Trophoblast cell (in vitro differentiated cells and primary cell): ENCODE data around the gene SEC11C.
"Not testable (repeated sequence)": the region's sequence is repeated elsewhere in the genome, so short reads cannot be mapped to it uniquely, and the experiment has no call there.

Source experiments
- DNase-seq, 2 donors: peaks; one replicate each; pipeline ENCODE4 v3.0.0-alpha.2; 2016
- H2AFZ ChIP-seq: 2 replicates; pipeline ENCODE4 v1.6.1; 2013; ENCODE audit warnings: low read length, moderate library complexity, mild to moderate bottlenecking; ENCODE audit not compliant: insufficient read depth, poor library complexity
- H2AK5ac ChIP-seq: 2 replicates; pipeline ENCODE4 v1.6.1; 2013; ENCODE audit warnings: mild to moderate bottlenecking, low read length
- H2BK120ac ChIP-seq: 2 replicates; pipeline ENCODE4 v1.6.1; 2013; ENCODE audit warnings: low read length, mild to moderate bottlenecking, moderate library complexity; ENCODE audit not compliant: insufficient read depth, poor library complexity
- H2BK12ac ChIP-seq: 2 replicates; pipeline ENCODE4 v1.6.1; 2013; ENCODE audit warnings: mild to moderate bottlenecking, low read length, moderate library complexity
- H2BK5ac ChIP-seq: 2 replicates; pipeline ENCODE4 v1.6.1; 2013; ENCODE audit warnings: low read length, low read depth, moderate library complexity, mild to moderate bottlenecking; ENCODE audit not compliant: poor library complexity
- H3K14ac ChIP-seq: 2 replicates; pipeline ENCODE4 v1.6.1; 2013; ENCODE audit warnings: mild to moderate bottlenecking, low read length
- H3K18ac ChIP-seq: 2 replicates; pipeline ENCODE4 v1.6.1; 2013; ENCODE audit warnings: mild to moderate bottlenecking, low read length
- H3K23ac ChIP-seq: 2 replicates; pipeline ENCODE4 v1.6.1; 2013; ENCODE audit warnings: low read length
- H3K27ac ChIP-seq: 2 replicates; pipeline ENCODE4 v1.5.1; 2013; ENCODE audit warnings: low read depth, mild to moderate bottlenecking, inconsistent platforms, low read length, moderate library complexity
- H3K27me3 ChIP-seq: 2 replicates; pipeline ENCODE4 v1.6.1; 2013; ENCODE audit warnings: inconsistent platforms, mild to moderate bottlenecking, low read length, moderate library complexity; ENCODE audit not compliant: insufficient read depth
- H3K36me3 ChIP-seq, 2 experiments: 1 replicate in 1 of 2; 2 replicates in 1 of 2; pipeline ENCODE4 v1.6.1; 2013; ENCODE audit warnings: low read length in 2 of 2, mild to moderate bottlenecking in 2 of 2, moderate library complexity in 1 of 2; ENCODE audit not compliant: insufficient read depth in 2 of 2, control insufficient read depth in 1 of 2
- H3K4ac ChIP-seq: 2 replicates; pipeline ENCODE4 v1.6.1; 2013; ENCODE audit warnings: low read depth, mild to moderate bottlenecking, low read length, moderate library complexity
- H3K4me1 ChIP-seq, 2 experiments: 1 replicate in 1 of 2; 2 replicates in 1 of 2; pipeline ENCODE4 v1.6.1; 2013; ENCODE audit warnings: low read length in 2 of 2, mild to moderate bottlenecking in 2 of 2, moderate library complexity in 1 of 2; ENCODE audit not compliant: insufficient read depth in 2 of 2, control insufficient read depth in 1 of 2
- H3K4me2 ChIP-seq: 2 replicates; pipeline ENCODE4 v1.6.1; 2013; ENCODE audit warnings: inconsistent platforms, mild to moderate bottlenecking, low read length, moderate library complexity
- H3K4me3 ChIP-seq: 2 replicates; pipeline ENCODE4 v1.5.1; 2013; ENCODE audit warnings: mild to moderate bottlenecking, low read depth, low read length, inconsistent platforms
- H3K79me1 ChIP-seq: one replicate; pipeline ENCODE4 v1.6.1; 2013; ENCODE audit warnings: low read length
- H3K79me2 ChIP-seq: 2 replicates; pipeline ENCODE4 v1.6.1; 2013; ENCODE audit warnings: low read length, mild to moderate bottlenecking; ENCODE audit not compliant: control insufficient read depth, insufficient read depth, poor library complexity
- H3K9ac ChIP-seq: 2 replicates; pipeline ENCODE4 v1.6.1; 2013; ENCODE audit warnings: mild to moderate bottlenecking, low read length
- H3K9me3 ChIP-seq: 2 replicates; pipeline ENCODE4 v1.6.1; 2013; ENCODE audit warnings: low read depth, mild to moderate bottlenecking, control low read depth, inconsistent platforms, low read length; ENCODE audit not compliant: insufficient read depth
- H4K12ac ChIP-seq: 2 replicates; pipeline ENCODE4 v1.6.1; 2013; ENCODE audit warnings: low read depth, mild to moderate bottlenecking, low read length, moderate library complexity
- H4K8ac ChIP-seq: 2 replicates; pipeline ENCODE4 v1.6.1; 2013; ENCODE audit warnings: low read depth, mild to moderate bottlenecking, low read length, moderate library complexity
- H4K91ac ChIP-seq: one replicate; pipeline ENCODE4 v1.6.1; 2013; ENCODE audit warnings: low read depth, mild to moderate bottlenecking, low read length, moderate library complexity
- WGBS: extraction: QIAGEN DNeasy Blood & Tissue Kit; methylation state at CpG from one replicate; pipeline ENCODE4 v1.1.7; 2013; ENCODE audit warnings: missing lambda C conversion rate; ENCODE audit not compliant: insufficient read length, insufficient coverage; ENCODE audit errors: extremely low coverage; 5-methylcytosine and 5-hydroxymethylcytosine counted together

Gene SEC11C

GRCh38 chr18:59142274-59142673 is 2.6 kb downstream of the SEC11C start:
- no peak overlapping the region for H4K12ac ChIP-seq
- H3K79me2 ChIP-seq = no peaks in the 10 kb centered on the region
- H2AFZ ChIP-seq = no peak overlapping the region
- H3K4me2 ChIP-seq = no peak overlapping the region
- no peak overlapping the region for H3K23ac ChIP-seq
- no peak overlapping the region for H3K4me3 ChIP-seq
- no peak overlapping the region for H3K9ac ChIP-seq
- DNase-seq = no peak
- no peaks in the 10 kb centered on the region for H3K36me3 ChIP-seq
- peaks cover 2 to 6% of the 10 kb centered on the region in 2 experiments for H3K4me1 ChIP-seq
- H3K27ac ChIP-seq = no peak overlapping the region
- H2BK120ac ChIP-seq = no peak overlapping the region
- no peak overlapping the region for H3K18ac ChIP-seq
- no peak overlapping the region for H2AK5ac ChIP-seq
- no CpG with 5 or more reads among the region's 6 CpGs for WGBS
- no peak overlapping the region for H4K8ac ChIP-seq
- peaks cover 2% of the 10 kb centered on the region for H3K79me1 ChIP-seq
- H4K91ac ChIP-seq = no peak overlapping the region
- no peak overlapping the region for H3K4ac ChIP-seq
- H3K27me3 ChIP-seq = no peaks in the 10 kb centered on the region
- no peak overlapping the region for H3K14ac ChIP-seq
- no peak overlapping the region for H2BK5ac ChIP-seq
- H2BK12ac ChIP-seq = no peak overlapping the region
- no peaks in the 10 kb centered on the region for H3K9me3 ChIP-seq

GRCh38 chr18:59142800-59143416 is 3.2 kb downstream of the SEC11C start:
- H3K27me3 ChIP-seq, H2AK5ac ChIP-seq, H2AFZ ChIP-seq, H4K91ac ChIP-seq, H2BK12ac ChIP-seq, H3K4me1 ChIP-seq, H3K9me3 ChIP-seq, H3K23ac ChIP-seq, H3K36me3 ChIP-seq, H3K18ac ChIP-seq, H3K4ac ChIP-seq, H2BK120ac ChIP-seq, DNase-seq, H3K79me1 ChIP-seq, H3K4me2 ChIP-seq, H3K14ac ChIP-seq, H3K79me2 ChIP-seq, H2BK5ac ChIP-seq, H3K4me3 ChIP-seq, H4K8ac ChIP-seq, H3K27ac ChIP-seq, H4K12ac ChIP-seq, H3K9ac ChIP-seq: not testable (repeated sequence)
- WGBS = no CpG with 5 or more reads among the region's 11 CpGs

- Histone ChIP-seq H4K12ac (no peak overlapping the region), H3K4ac (no peak overlapping the region), H3K4me1 (peaks cover 2 to 6% of the 10 kb centered on the region in 2 experiments), H3K18ac (no peak overlapping the region), H3K14ac (no peak overlapping the region), H3K36me3 (no peaks in the 10 kb centered on the region), H3K79me1 (peaks cover 2% of the 10 kb centered on the region), H3K9ac (no peak overlapping the region), H4K91ac (no peak overlapping the region), H3K23ac (no peak overlapping the region), H4K8ac (no peak overlapping the region), H3K4me2 (no peak overlapping the region), H3K27me3 (no peaks in the 10 kb centered on the region), H2BK120ac (no peak overlapping the region), H3K27ac (no peak overlapping the region), H2AFZ (no peak overlapping the region), H2BK5ac (no peak overlapping the region), H2BK12ac (no peak overlapping the region), H3K79me2 (no peaks in the 10 kb centered on the region), H3K4me3 (no peak overlapping the region), H3K9me3 (no peaks in the 10 kb centered on the region), H2AK5ac (no peak overlapping the region)
- no peak for DNase-seq
- WGBS = 100% methylated on average over 1 of the region's 3 CpGs
These were observed 3.8 kb downstream of the SEC11C start for GRCh38 chr18:59143441-59143840.

- Histone ChIP-seq H2BK5ac (no peak overlapping the region), H3K9ac (no peak overlapping the region), H4K8ac (no peak overlapping the region), H3K36me3 (peaks cover 0 to 1% of the 10 kb centered on the region in 2 experiments), H2AK5ac (no peak overlapping the region), H3K79me1 (peaks cover under 1% of the 10 kb centered on the region), H3K4me2 (no peak overlapping the region), H3K23ac (no peak overlapping the region), H4K12ac (no peak overlapping the region), H3K18ac (no peak overlapping the region), H3K27ac (no peak overlapping the region), H4K91ac (no peak overlapping the region), H3K9me3 (no peaks in the 10 kb centered on the region), H2BK12ac (no peak overlapping the region), H3K4me3 (no peak overlapping the region), H2AFZ (no peak overlapping the region), H3K14ac (no peak overlapping the region), H3K4ac (no peak overlapping the region), H2BK120ac (no peak overlapping the region), H3K4me1 (peaks cover 2 to 6% of the 10 kb centered on the region in 2 experiments), H3K79me2 (no peaks in the 10 kb centered on the region), H3K27me3 (no peaks in the 10 kb centered on the region)
- no peak for DNase-seq
These were observed 4.8 kb downstream of the SEC11C start for GRCh38 chr18:59144483-59144882.
